A549 (cell line): ENCODE results near the gene DNAJC8. TPM values are rescaled to one million over a fixed set of nuclear protein-coding genes. Genes with fewer than 3 reads are reported as not detected.

Source experiments
- ATAC-seq, 2 experiments: fragments of 200-7000 bp in 1 of 2; fragments of >200 bp in 1 of 2; cut with Nextera tagmentation in 1 of 2; cut with Tn5 transposase in 1 of 2; 3 replicates each; pipeline versions ENCODE4 v1.8.0 to v1.9.1; 2018 to 2020; ENCODE audit warnings: mild to moderate bottlenecking in 1 of 2, moderate library complexity in 1 of 2
- CTCF ChIA-PET: fragments of 300-600 bp; sonication (Branson Sonifier 250); formaldehyde crosslinking; extraction: SDS; loops from one replicate; lab custom pipeline; 2021; ENCODE audit warnings: antibody characterized with exemption, inconsistent platforms; lab: Yijun Ruan, JAX
- POLR2A ChIA-PET: fragments of 350-600 bp; formaldehyde crosslinking; extraction: SDS; loops from one replicate; lab custom pipeline; 2021; ENCODE audit warnings: antibody characterized with exemption, inconsistent platforms; lab: Yijun Ruan, JAX
- DNase-seq, 2 experiments: peaks; one replicate each; pipeline versions ENCODE4 v3.0.0 to v3.0.0-alpha.2; 2011 to 2016; ENCODE audit warnings: low read depth in 1 of 2, low spot score in 1 of 2
- FAIRE-seq: peaks from 2 replicates; lab custom pipeline; 2011; peaks lifted over from hg19 to GRCh38; lab: Jason Lieb, UNC
- H3K27ac ChIP-seq, 2 experiments: fragments of >200 bp; sonication (Bioruptor Twin); formaldehyde crosslinking; 3 replicates each; pipeline ENCODE4 v1.5.1; 2016 to 2017
- H3K4me1 ChIP-seq: fragments of >200 bp; sonication (Bioruptor Twin); formaldehyde crosslinking; 3 replicates; pipeline ENCODE4 v1.6.1; 2016
- H3K4me2 ChIP-seq: fragments of >200 bp; sonication (Bioruptor Twin); formaldehyde crosslinking; 3 replicates; pipeline ENCODE4 v1.6.1; 2016
- H3K4me3 ChIP-seq: fragments of >200 bp; sonication (Bioruptor Twin); formaldehyde crosslinking; 3 replicates; pipeline ENCODE4 v1.5.1; 2016
- H3K9me3 ChIP-seq: fragments of >200 bp; sonication (Bioruptor Twin); formaldehyde crosslinking; 3 replicates; pipeline ENCODE4 v1.6.1; 2016
- BHLHE40 ChIP-seq: IDR thresholded peaks from 2 replicates; pipeline ENCODE4 v1.6.1; 2012; ENCODE audit warnings: low read depth, low read length, inconsistent platforms
- CBX2 ChIP-seq: fragments of 200-600 bp; sonication (generic); IDR thresholded peaks from 2 replicates; pipeline ENCODE4 v1.6.1; 2016; ENCODE audit warnings: low read depth, mild to moderate bottlenecking, borderline replicate concordance
- HDAC2 ChIP-seq: fragments of 200-600 bp; sonication (generic); IDR thresholded peaks from 2 replicates; pipeline ENCODE4 v1.6.1; 2016
- JUN ChIP-seq, 2 experiments: fragments of >200 bp; sonication (Bioruptor Twin); formaldehyde crosslinking; IDR thresholded peaks; 2 replicates in 1 of 2; 3 replicates in 1 of 2; pipeline ENCODE4 v1.6.1; 2016 to 2017
- KDM1A ChIP-seq: fragments of 200-600 bp; sonication (generic); IDR thresholded peaks from 2 replicates; pipeline ENCODE4 v1.6.1; 2016; ENCODE audit warnings: low read depth, mild to moderate bottlenecking
- KDM5A ChIP-seq: fragments of 200-600 bp; sonication (generic); IDR thresholded peaks from 2 replicates; pipeline ENCODE4 v1.6.1; 2016; ENCODE audit warnings: antibody characterized with exemption, mild to moderate bottlenecking
- MAFK ChIP-seq: fragments of 450-650 bp; IDR thresholded peaks from 2 replicates; pipeline ENCODE4 v1.6.1; 2014; ENCODE audit not compliant: partially characterized antibody
- NPAS2 ChIP-seq: fragments of 250-450 bp; sonication (Bioruptor Pico); IDR thresholded peaks from 2 replicates; pipeline ENCODE4 v1.8.0; 2022; ENCODE audit warnings: mild to moderate bottlenecking, moderate library complexity, borderline replicate concordance
- NR3C1 ChIP-seq: fragments of >200 bp; sonication (Bioruptor Twin); formaldehyde crosslinking; IDR thresholded peaks from 3 replicates; pipeline ENCODE4 v1.6.1; 2017
- PHF8 ChIP-seq: fragments of 200-600 bp; sonication (generic); IDR thresholded peaks from 2 replicates; pipeline ENCODE4 v1.6.1; 2016; ENCODE audit warnings: low read depth, mild to moderate bottlenecking, antibody characterized with exemption, moderate library complexity, borderline replicate concordance
- POLR2A ChIP-seq: IDR thresholded peaks from 2 replicates; pipeline ENCODE4 v1.6.1; 2012; ENCODE audit warnings: mild to moderate bottlenecking, low read length
- POLR2AphosphoS2 ChIP-seq: conservative IDR thresholded peaks from 2 replicates; pipeline ENCODE4 v1.6.1; 2012; ENCODE audit warnings: low read length, improper control_type of control experiment, inconsistent platforms
- ZC3H11A ChIP-seq: fragments of 450-650 bp; IDR thresholded peaks from 2 replicates; pipeline ENCODE4 v1.6.1; 2014; ENCODE audit warnings: antibody characterized with exemption, mild to moderate bottlenecking
- WGBS: methylation state at CpG from one replicate; pipeline ENCODE4 v1.1.6; 2017; ENCODE audit errors: missing lambda C conversion rate; 5-methylcytosine and 5-hydroxymethylcytosine counted together
- polyA minus RNA-seq: library from RNA; depleted of rRNA, polyadenylated mRNA; stranded (reverse); fragments of >200 nt; gene quantifications from 2 replicates; pipeline ENCODE4 v1.2.3, GENCODE V29; 2011; rRNA and poly(A)+ RNA removed
- polyA plus RNA-seq, 4 experiments: library from polyadenylated mRNA; depleted of rRNA in 3 of 4; stranded (reverse); fragments of >200 nt; fragmentation: RNase III in 1 of 4; extraction: RNeasy Plus Mini Kit Qiagen cat#74134 plus additional on column Dnase treatment in 1 of 4; gene quantifications; 2 replicates in 3 of 4; 3 replicates in 1 of 4; pipeline ENCODE4 v1.2.3, GENCODE V29; 2011 to 2017
- TF ChIP-seq, protein P1 (sequence below): fragments of >200 bp; sonication (Bioruptor Twin); formaldehyde crosslinking; IDR thresholded peaks from 3 replicates; pipeline ENCODE4 v1.6.1; 2016
- TF ChIP-seq, protein P2 (sequence below): fragments of 150-350 bp; IDR thresholded peaks from 2 replicates; pipeline ENCODE4 v1.6.1; 2014; ENCODE audit warnings: low read depth, mild to moderate bottlenecking, low read length
- TF ChIP-seq, protein P3 (sequence below): fragments of 450-650 bp; IDR thresholded peaks from 2 replicates; pipeline ENCODE4 v1.6.1; 2014; ENCODE audit warnings: antibody characterized with exemption
- TF ChIP-seq, protein P4 (sequence below): IDR thresholded peaks from 2 replicates; pipeline ENCODE4 v1.6.1; 2012; ENCODE audit warnings: low read depth, borderline replicate concordance
- TF ChIP-seq, protein P5 (sequence below): IDR thresholded peaks from 2 replicates; pipeline ENCODE4 v1.6.1; 2012

DNAJC8 gene, protein sequence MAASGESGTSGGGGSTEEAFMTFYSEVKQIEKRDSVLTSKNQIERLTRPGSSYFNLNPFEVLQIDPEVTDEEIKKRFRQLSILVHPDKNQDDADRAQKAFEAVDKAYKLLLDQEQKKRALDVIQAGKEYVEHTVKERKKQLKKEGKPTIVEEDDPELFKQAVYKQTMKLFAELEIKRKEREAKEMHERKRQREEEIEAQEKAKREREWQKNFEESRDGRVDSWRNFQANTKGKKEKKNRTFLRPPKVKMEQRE
- polyA plus RNA-seq (2011; rRNA removed) (67.0 and 93.7 TPM in 2 replicates), polyA plus RNA-seq (2017; fragmentation: RNase III; extraction: RNeasy Plus Mini Kit Qiagen cat#74134 plus additional on column Dnase treatment) (81.7 to 87.3 TPM (median 81.8 TPM) in 3 replicates), polyA minus RNA-seq (18.1 and 18.8 TPM in 2 replicates)
- 39.9 and 42.3 TPM in 2 replicates for polyA plus RNA-seq (2012; cell fraction: cytosol; rRNA removed)
- polyA plus RNA-seq (2012; cell fraction: nucleus; rRNA removed) = 19.3 and 29.0 TPM in 2 replicates

DNA sequence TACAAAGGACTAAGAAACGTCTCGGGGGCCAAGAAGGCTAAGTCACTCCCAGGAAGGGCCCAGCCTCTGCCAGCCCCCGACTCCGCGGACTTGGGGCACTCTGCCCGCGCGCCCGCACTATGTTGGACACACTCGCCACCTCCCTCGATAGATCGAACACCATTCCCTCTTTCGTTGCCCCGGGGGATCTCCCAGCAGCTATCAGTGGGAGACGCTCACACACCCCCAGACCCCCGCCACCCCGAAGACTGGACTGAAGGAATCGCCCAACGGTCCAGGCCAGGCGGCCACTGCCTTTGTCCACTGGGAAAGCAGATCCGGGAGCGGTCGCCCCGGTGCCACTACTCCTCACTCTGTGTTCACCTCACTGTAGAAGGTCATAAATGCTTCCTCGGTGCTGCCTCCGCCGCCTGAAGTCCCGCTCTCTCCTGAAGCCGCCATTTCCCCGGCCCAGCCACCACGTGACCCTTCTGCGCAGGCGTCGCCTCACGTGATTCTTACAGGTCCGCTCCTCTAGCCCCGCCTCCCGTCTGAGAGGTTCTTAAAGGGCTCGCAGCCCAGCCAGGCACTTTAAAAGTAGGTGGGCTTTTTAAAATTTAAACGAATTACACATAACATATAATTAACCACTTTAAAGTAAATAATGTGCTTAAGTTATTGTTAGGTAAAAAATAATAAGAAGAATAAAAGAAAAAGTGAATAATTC is at the start of gene DNAJC8:
DNAJC8 (minus strand) TSS at position 472 of the 706 bp plus-strand sequence; CDS start at position 441, 31 bp downstream.
- ATAC-seq = peak; percentile 57 to 75; a peak in 4 of 6 replicates
- peak within 1 kb of the TSS; percentile 96 for H3K4me3 ChIP-seq
- 0% methylated on average over 25 of the region's 40 CpGs for WGBS
- H3K4me1 ChIP-seq = peaks cover 20% of the 10 kb centered on the region
- peak within 1 kb of the TSS; percentile 88 to 95 for H3K27ac ChIP-seq
- TF ChIP-seq, protein P1, sequence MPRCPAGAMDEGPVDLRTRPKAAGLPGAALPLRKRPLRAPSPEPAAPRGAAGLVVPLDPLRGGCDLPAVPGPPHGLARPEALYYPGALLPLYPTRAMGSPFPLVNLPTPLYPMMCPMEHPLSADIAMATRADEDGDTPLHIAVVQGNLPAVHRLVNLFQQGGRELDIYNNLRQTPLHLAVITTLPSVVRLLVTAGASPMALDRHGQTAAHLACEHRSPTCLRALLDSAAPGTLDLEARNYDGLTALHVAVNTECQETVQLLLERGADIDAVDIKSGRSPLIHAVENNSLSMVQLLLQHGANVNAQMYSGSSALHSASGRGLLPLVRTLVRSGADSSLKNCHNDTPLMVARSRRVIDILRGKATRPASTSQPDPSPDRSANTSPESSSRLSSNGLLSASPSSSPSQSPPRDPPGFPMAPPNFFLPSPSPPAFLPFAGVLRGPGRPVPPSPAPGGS = 0 out of 3 replicates have a peak, but pooled peaks have one; percentile 42
- TF ChIP-seq, protein P2, sequence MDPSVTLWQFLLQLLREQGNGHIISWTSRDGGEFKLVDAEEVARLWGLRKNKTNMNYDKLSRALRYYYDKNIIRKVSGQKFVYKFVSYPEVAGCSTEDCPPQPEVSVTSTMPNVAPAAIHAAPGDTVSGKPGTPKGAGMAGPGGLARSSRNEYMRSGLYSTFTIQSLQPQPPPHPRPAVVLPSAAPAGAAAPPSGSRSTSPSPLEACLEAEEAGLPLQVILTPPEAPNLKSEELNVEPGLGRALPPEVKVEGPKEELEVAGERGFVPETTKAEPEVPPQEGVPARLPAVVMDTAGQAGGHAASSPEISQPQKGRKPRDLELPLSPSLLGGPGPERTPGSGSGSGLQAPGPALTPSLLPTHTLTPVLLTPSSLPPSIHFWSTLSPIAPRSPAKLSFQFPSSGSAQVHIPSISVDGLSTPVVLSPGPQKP = no peak
- TF ChIP-seq KDM1A = no peak
- TF ChIP-seq POLR2A = peak; percentile 67
- peak in 1 of 2 experiments; percentile 52; a peak in 2 of 5 replicates for TF ChIP-seq JUN (IDR thresholded peaks at IDR 0.05)
- no peak for TF ChIP-seq MAFK
- peak; percentile 33; the same call in 1 of the 2 replicates for TF ChIP-seq PHF8
- TF ChIP-seq, protein P3, sequence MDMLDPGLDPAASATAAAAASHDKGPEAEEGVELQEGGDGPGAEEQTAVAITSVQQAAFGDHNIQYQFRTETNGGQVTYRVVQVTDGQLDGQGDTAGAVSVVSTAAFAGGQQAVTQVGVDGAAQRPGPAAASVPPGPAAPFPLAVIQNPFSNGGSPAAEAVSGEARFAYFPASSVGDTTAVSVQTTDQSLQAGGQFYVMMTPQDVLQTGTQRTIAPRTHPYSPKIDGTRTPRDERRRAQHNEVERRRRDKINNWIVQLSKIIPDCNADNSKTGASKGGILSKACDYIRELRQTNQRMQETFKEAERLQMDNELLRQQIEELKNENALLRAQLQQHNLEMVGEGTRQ = peak; percentile 99
- no peak for TF ChIP-seq ZC3H11A
- peak; percentile 78 for TF ChIP-seq BHLHE40
- TF ChIP-seq HDAC2 = peak; percentile 51; the same call in 1 of the 2 replicates
- 0 out of 2 replicates have a peak, but pooled peaks have one; percentile 64 for TF ChIP-seq NPAS2 (CRISPR knock-in tag)
- TF ChIP-seq, protein P4, sequence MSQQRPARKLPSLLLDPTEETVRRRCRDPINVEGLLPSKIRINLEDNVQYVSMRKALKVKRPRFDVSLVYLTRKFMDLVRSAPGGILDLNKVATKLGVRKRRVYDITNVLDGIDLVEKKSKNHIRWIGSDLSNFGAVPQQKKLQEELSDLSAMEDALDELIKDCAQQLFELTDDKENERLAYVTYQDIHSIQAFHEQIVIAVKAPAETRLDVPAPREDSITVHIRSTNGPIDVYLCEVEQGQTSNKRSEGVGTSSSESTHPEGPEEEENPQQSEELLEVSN = 0 out of 2 replicates have a peak, but pooled peaks have one; percentile 63
- TF ChIP-seq, protein P5, sequence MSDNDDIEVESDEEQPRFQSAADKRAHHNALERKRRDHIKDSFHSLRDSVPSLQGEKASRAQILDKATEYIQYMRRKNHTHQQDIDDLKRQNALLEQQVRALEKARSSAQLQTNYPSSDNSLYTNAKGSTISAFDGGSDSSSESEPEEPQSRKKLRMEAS = peak; percentile 85
- TF ChIP-seq KDM5A = peak; percentile 98
- peak within 1 kb of the TSS; percentile 97 for H3K4me2 ChIP-seq
- POLR2A ChIA-PET = no interaction called here
- CTCF ChIA-PET = interaction anchor here (1.4 kb wide), 1 partner anchor 15 kb away, joined by 5 read pairs; no protein-coding TSS in a partner anchor
- DNase-seq = peak; percentile 89
- FAIRE-seq = no peak
- no peaks in the 10 kb centered on the region for H3K9me3 ChIP-seq

DNA sequence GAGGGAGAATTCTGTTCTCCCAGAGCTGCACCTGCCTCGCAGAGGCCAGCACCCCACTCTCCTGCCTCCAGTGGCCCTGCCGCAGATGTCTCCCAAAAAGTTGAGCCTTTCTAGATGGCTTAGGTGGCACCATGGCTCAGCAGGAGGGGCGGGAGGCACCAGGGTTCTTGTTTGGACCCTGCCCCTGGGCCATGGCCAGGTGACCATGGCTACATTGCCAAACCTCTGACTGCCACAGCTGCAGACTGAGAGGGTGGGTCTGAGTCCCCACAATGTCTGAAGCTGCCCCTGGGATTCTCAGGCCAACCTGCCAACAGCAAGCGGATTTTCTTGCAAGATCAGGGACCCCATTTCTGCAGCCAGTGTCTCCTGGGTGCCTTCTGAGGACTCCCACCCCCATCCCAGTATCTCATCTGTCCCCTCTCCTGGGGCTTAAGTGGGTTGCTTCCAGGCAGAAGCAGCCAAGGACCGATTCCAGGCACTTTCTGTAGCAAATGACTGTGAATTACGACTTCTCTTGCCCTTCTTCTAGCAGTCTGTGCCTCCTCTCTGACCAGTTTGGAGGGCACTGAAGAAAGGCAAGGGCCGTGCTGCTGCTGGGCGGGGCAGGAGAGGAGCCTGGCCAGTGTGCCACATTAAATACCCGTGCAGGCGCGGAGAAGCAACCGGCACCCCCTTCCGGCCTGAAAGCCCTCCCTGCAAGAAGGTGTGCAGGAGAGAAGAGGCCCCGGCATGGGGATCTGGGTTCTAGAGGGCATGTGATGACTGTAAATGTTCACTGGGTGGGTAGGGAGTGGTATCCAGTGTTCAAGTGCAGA is 49.0 kb upstream of the DNAJC8 start:
- H3K4me1 ChIP-seq = no peaks in the 10 kb centered on the region
- no peaks in the 10 kb centered on the region for H3K9me3 ChIP-seq
- no peak for FAIRE-seq
- no peak overlapping the region for H3K4me2 ChIP-seq
- ATAC-seq = no peak
- no peak overlapping the region for H3K4me3 ChIP-seq
- WGBS = 87% methylated on average over 10 of the region's 14 CpGs
- H3K27ac ChIP-seq = no peak overlapping the region
- ChIA-PET POLR2A (no interaction called here), CTCF (interaction anchor here (3.4 kb wide), 1 partner anchor 33 kb away, joined by 15 read pairs; no protein-coding TSS in a partner anchor)
- DNase-seq = no peak
- TF ChIP-seq, protein P2 = no peak
- 0 out of 5 replicates have a peak, but pooled peaks of 1 of the 2 experiments have one; percentile 4 for TF ChIP-seq JUN (IDR thresholded peaks at IDR 0.05)
- no peak for TF ChIP-seq NR3C1
- TF ChIP-seq KDM5A = no peak
- 0 out of 2 replicates have a peak, but pooled peaks have one; percentile 35 for TF ChIP-seq POLR2AphosphoS2
- no peak for TF ChIP-seq CBX2
